Measurements from ENCODE around the gene DNMT1. TPM values are rescaled to one million over a fixed set of nuclear protein-coding genes. Genes with fewer than 3 reads are reported as not detected.
"Not testable (repeated sequence)": the region's sequence is repeated elsewhere in the genome, so short reads cannot be mapped to it uniquely, and the experiment has no call there.

DNMT1 gene
- total RNA-seq, 1 donor from 2014 or later = 25.1 TPM

GRCh38 chr19:10191347-10191746 lies 3.4 kb downstream of the DNMT1 start:
- intact Hi-C loops (cut with micrococcal nuclease) = no loop called here
- DNase-seq = no peak
- no peak for ATAC-seq

GRCh38 chr19:10190026-10190425 lies 4.7 kb downstream of the DNMT1 start:
- intact Hi-C loops (cut with micrococcal nuclease) = no loop called here
- no peak for DNase-seq

GRCh38 chr19:10189616-10190015 lies 5.1 kb downstream of the DNMT1 start:
- intact Hi-C loops (cut with micrococcal nuclease) = no loop called here
- no peak for DNase-seq

More at GRCh38 chr19:10190026-10190425, 4.7 kb downstream of the DNMT1 start:
- ATAC-seq = no peak

DNA sequence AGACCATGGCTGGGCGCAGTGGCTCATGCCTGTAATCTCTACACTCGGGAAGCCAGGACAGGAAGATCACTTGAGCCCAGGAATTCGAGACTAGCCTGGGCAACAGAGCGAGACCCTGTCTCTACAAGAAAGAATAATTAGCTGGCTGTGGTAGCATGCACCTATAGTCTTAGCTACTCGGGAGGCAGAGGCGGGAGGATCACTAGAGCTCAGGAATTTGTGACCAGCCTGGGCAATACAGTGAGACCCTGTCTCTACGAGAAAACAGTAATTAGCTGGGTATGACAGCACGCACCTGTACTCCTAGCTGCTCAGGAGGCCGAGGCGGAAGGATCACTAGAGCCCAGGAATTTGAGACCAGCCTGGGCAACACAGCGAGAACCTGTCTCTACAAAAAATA lies 7.4 kb downstream of the DNMT1 start:
- no peak for ATAC-seq
- DNase-seq = no peak
- intact Hi-C loops (cut with micrococcal nuclease) = no loop called here

More at GRCh38 chr19:10189616-10190015, 5.1 kb downstream of the DNMT1 start:
- no peak for ATAC-seq

DNA sequence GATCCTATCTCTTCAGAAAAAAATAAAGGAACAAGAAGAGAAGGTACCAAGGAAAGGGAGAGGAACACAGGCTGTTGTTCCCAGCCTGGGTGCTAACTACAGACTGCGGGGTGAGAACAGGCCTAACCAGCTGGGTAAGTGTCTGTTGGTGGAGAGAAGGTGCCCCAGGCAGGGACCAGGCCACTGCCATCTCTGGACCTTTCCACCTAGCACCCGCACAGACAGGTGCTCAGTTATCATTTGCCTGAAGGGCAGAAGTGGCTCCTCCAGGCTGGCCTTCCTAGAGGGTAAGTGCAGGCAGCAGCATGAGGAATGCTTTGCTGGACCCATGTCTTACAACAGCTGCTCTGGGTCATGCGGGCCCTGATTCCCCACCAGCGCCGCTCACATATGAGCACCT lies 10.1 kb downstream of the DNMT1 start:
- DNase-seq = no peak
- ATAC-seq = no peak

DNA sequence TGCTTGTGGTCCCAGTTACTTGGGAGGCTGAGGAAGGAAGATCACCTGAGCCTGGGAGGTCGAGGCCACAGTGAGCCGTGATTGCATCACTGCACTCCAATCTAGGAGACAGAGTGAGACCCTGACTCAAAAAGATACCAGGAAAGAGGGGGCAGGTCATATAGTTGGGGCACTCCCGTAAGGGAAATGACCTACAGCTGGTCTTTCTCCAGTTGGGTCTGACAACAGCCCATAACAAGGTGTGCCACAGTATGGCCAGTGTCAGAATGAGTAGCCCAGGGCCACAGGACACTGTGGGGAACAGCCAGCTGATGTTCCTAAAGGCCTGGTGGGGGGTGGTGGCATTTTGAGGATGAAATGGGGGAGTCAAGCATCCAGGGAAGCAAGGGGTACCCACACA lies 10.8 kb downstream of the DNMT1 start:
- intact Hi-C loops (cut with micrococcal nuclease) = no loop called here
- ATAC-seq = no peak
- no peak for DNase-seq

More for the DNA sequence above, 10.1 kb downstream of the DNMT1 start:
- intact Hi-C loops (cut with micrococcal nuclease) = no loop called here

GRCh38 chr19:10182847-10183246 lies 11.9 kb downstream of the DNMT1 start:
- ATAC-seq = no peak
- DNase-seq = no peak
- intact Hi-C loops (cut with micrococcal nuclease) = no loop called here

GRCh38 chr19:10182076-10182475 lies 12.7 kb downstream of the DNMT1 start:
- DNase-seq (no peak), ATAC-seq (no peak)
- intact Hi-C loops (cut with micrococcal nuclease) = no loop called here

DNA sequence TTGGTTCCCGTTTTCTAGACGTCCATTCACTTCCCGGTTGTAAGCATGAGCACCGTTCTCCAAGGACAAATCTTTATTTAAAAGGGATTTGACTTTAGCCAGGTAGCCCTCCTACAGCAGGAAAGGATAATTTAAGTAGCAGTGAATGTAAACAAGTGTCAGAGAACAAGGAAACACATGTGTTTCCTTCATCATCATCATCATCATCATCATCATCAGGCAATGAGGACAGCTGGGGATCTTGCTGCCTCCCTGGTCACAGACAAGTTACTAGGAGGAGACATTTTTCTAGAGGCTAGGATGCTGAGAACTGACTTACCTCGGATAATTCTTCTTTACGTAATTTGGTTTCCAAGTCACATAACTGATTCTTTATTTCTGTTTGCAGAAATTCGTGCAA lies 14.3 kb downstream of the DNMT1 start:
- ATAC-seq (no peak), DNase-seq (no peak)
- intact Hi-C loops (cut with micrococcal nuclease) = no loop called here

GRCh38 chr19:10180024-10180423 lies 14.7 kb downstream of the DNMT1 start:
- intact Hi-C loops (cut with micrococcal nuclease); ATAC-seq: not testable (repeated sequence)

GRCh38 chr19:10173527-10173926 lies 21.2 kb downstream of the DNMT1 start:
- ATAC-seq = no peak
- DNase-seq = no peak
- intact Hi-C loops (cut with micrococcal nuclease) = no loop called here

More at GRCh38 chr19:10180024-10180423, 14.7 kb downstream of the DNMT1 start:
- not testable (repeated sequence) for DNase-seq

DNA sequence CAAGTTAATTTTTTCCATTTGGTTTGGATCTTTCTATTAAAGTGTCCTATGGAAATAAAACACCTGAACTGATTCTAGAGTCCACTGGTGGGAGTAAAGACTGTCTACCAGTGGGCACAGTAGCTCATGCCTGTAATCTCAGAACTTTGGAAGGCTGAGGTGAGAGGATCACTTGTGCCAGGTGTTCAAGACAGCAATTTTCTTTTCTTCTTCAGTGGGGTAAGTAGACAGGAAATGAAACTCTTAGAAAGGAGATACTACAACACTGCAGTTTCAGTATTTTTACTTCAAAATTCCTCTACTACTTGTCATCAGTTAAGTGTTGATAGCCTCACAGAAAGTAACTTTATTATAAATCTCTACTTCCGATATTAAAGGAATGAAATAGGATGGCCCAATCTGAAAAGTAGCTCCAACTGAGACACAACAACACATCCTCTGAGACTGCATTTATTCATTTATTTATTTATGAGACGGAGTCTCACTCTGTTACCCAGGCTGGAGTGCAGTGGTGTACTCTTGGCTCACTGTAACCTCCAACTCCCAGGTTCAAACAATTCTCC lies 26.3 kb downstream of the DNMT1 start:
- ATAC-seq (no peak), DNase-seq (no peak)
- intact Hi-C loops (cut with micrococcal nuclease) = no loop called here

GRCh38 chr19:10167459-10167858 lies 27.3 kb downstream of the DNMT1 start:
- intact Hi-C loops (cut with micrococcal nuclease) = no loop called here

GRCh38 chr19:10166501-10166900 lies 28.3 kb downstream of the DNMT1 start:
- intact Hi-C loops (cut with micrococcal nuclease); DNase-seq: not testable (repeated sequence)

More at GRCh38 chr19:10167459-10167858, 27.3 kb downstream of the DNMT1 start:
- DNase-seq = no peak
- ATAC-seq = no peak

GRCh38 chr19:10166046-10166445 lies 28.7 kb downstream of the DNMT1 start:
- DNase-seq (no peak), ATAC-seq (no peak)
- intact Hi-C loops (cut with micrococcal nuclease) = no loop called here

More at GRCh38 chr19:10166501-10166900, 28.3 kb downstream of the DNMT1 start:
- ATAC-seq = not testable (repeated sequence)

GRCh38 chr19:10163536-10163935 lies 31.2 kb downstream of the DNMT1 start:
- ATAC-seq = no peak

GRCh38 chr19:10159610-10160009 lies 35.1 kb downstream of the DNMT1 start:
- no peak for DNase-seq
- ATAC-seq = no peak
- intact Hi-C loops (cut with micrococcal nuclease) = no loop called here

More at GRCh38 chr19:10163536-10163935, 31.2 kb downstream of the DNMT1 start:
- DNase-seq = no peak
- intact Hi-C loops (cut with micrococcal nuclease) = no loop called here

GRCh38 chr19:10158485-10158884 lies 36.3 kb downstream of the DNMT1 start:
- ATAC-seq (no peak), DNase-seq (no peak)
- intact Hi-C loops (cut with micrococcal nuclease) = no loop called here

DNA sequence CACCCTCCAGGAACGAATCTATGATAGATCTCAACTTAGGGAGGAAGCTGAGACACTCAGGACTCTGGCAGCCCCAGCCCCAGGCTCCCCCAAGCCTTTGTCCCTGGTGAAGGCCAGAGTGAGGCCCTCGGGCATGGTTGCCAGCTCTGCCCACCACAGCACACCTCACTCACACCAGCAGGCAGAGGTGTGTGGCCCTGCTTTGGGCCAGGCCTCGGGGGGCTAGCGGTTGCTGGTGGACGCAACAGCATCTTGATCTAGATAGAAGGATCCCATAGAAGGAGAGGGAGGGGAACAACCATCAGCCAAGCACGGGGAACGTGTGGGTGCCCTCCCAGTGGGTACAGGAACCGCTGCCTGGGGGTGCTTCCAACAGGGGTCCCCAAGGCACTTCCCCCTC lies 36.7 kb downstream of the DNMT1 start:
- DNase-seq (no peak), ATAC-seq (no peak)
- intact Hi-C loops (cut with micrococcal nuclease) = no loop called here

DNA sequence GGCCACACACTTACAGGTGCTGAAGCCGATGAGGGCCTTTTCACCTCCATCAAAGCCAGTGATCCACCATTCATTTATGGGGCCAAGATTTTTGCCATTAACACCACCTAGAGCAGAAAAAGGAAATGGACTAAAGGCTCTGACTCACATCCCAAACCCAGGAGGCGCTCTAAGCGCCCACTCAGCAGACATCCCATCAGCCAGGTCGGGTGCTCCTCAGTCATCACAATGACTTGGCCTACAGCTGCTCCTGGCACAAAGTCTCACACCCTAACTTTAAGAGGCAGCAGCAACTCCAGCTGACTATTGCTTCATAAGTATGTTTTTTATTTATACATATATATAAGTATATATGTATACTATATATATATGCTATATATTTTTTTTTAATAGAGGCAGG lies 38.9 kb downstream of the DNMT1 start:
- ATAC-seq (no peak), DNase-seq (no peak)
- intact Hi-C loops (cut with micrococcal nuclease) = no loop called here

DNA sequence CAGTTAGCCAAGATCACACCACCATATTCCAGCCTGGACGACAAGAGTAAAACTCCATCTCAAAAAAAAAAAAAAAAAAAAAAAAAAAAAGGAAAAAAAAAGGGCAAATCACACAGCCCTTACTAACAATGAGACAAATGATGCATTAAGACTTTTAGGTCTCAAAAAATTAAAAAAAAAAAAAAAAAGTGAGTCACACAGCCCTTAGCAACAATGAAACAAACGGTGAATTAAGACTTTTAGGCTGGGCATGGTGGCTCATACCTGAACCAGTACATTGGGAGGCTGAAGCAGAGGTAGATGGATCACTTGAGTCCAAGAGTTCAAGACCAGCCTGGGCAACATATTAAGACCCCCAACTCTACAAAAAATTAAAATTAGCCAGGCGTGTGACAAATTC lies 42.7 kb downstream of the DNMT1 start:
- ATAC-seq (no peak), DNase-seq (no peak)
- intact Hi-C loops (cut with micrococcal nuclease) = no loop called here

All from left ventricle myocardium superior (tissue), 1 donor.